ENCODE data around the gene NR1D2.

DNA sequence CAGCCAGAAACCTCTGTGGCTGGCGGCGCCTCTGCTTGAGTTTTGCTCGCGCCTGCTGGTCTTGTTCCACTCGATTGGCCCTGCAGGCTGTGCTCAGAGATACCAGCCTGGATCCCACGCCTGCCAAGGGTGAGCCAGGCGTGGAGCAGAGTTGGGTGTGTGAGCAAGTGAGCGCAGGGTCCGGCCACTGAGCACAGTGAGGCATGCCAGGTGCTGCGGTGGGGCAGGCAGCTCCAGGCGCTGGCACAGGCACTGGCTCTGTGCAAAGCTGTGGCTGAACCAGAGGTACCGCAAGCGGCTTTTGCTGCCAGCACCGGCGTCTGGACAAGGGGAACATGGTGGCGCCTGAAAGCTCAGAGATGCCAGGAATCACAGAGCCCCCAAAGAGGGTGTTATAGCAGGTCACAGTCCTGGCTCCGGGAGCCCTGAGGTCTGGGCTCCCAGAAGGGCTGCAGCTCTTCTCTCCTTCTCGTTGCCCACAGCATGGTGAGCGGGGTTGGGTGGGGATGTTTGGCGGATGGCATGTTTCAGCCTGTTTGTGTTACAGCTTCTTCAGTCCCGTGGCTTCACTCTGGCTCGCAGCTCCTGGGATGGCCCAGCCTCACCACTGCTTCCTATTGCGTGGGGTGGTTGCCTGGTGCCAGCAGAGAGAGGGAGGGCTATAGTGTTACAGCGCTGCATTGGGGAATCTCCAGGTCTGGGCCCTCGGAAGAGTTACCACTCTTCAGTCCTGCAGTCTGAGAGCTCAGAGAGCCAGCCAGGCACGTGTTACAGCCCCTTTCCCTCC lies 73.9 kb downstream of the NR1D2 start:
- TF ChIP-seq MEIS1 (CRISPR knock-in tag; IDR thresholded peaks at IDR 0.05; ENCODE audit: borderline replicate concordance) (no peak), SOX13 (IDR thresholded peaks at IDR 0.05) (no peak), SOX13 (CRISPR knock-in tag; conservative IDR thresholded peaks at IDR 0.05 in 1 of 2, IDR thresholded peaks at IDR 0.05 in 1 of 2) (no peak), ZNF501 (CRISPR knock-in tag; IDR thresholded peaks at IDR 0.05) (no peak), TCF7 (IDR thresholded peaks at IDR 0.05; ENCODE audit: low read depth) (no peak), SETDB1 (CRISPR knock-in tag; IDR thresholded peaks at IDR 0.05; ENCODE audit: borderline replicate concordance) (no peak), EHMT2 (IDR thresholded peaks at IDR 0.05; ENCODE audit: borderline replicate concordance, low read depth, low read length) (no peak), FOXK2 (IDR thresholded peaks at IDR 0.05) (no peak), ZNF274 (CRISPR knock-in tag; IDR thresholded peaks at IDR 0.05) (no peak)
- TF ChIP-seq, protein P1, sequence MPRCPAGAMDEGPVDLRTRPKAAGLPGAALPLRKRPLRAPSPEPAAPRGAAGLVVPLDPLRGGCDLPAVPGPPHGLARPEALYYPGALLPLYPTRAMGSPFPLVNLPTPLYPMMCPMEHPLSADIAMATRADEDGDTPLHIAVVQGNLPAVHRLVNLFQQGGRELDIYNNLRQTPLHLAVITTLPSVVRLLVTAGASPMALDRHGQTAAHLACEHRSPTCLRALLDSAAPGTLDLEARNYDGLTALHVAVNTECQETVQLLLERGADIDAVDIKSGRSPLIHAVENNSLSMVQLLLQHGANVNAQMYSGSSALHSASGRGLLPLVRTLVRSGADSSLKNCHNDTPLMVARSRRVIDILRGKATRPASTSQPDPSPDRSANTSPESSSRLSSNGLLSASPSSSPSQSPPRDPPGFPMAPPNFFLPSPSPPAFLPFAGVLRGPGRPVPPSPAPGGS (CRISPR knock-in tag; IDR thresholded peaks at IDR 0.05) = no peak
- TF ChIP-seq, protein P2, sequence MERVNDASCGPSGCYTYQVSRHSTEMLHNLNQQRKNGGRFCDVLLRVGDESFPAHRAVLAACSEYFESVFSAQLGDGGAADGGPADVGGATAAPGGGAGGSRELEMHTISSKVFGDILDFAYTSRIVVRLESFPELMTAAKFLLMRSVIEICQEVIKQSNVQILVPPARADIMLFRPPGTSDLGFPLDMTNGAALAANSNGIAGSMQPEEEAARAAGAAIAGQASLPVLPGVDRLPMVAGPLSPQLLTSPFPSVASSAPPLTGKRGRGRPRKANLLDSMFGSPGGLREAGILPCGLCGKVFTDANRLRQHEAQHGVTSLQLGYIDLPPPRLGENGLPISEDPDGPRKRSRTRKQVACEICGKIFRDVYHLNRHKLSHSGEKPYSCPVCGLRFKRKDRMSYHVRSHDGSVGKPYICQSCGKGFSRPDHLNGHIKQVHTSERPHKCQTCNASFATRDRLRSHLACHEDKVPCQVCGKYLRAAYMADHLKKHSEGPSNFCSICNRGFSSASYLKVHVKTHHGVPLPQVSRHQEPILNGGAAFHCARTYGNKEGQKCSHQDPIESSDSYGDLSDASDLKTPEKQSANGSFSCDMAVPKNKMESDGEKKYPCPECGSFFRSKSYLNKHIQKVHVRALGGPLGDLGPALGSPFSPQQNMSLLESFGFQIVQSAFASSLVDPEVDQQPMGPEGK (CRISPR knock-in tag; IDR thresholded peaks at IDR 0.05) = no peak

Measured in HepG2 (cell line).